Mesenchymal stem cell (in vitro differentiated cells and primary cell): ENCODE measurements around the gene TSHZ3.
A peak's percentile ranks its signal among the peaks of the same experiment; 100 is the strongest.

Source experiments
- DNase-seq: peaks from one replicate; pipeline ENCODE4 v3.0.0-alpha.2; 2013
- H2AFZ ChIP-seq: one replicate; pipeline ENCODE4 v1.6.1; 2013; ENCODE audit warnings: low read depth, mild to moderate bottlenecking, control low read depth, inconsistent platforms, low read length, moderate library complexity
- H2AK5ac ChIP-seq: 2 replicates; pipeline ENCODE4 v1.6.1; 2013; ENCODE audit warnings: low read length, moderate library complexity, mild to moderate bottlenecking, inconsistent platforms; ENCODE audit not compliant: severe bottlenecking
- H2BK120ac ChIP-seq: one replicate; pipeline ENCODE4 v1.6.1; 2013; ENCODE audit warnings: low read depth, mild to moderate bottlenecking, inconsistent platforms, low read length, moderate library complexity
- H2BK12ac ChIP-seq, 2 experiments: one replicate each; pipeline ENCODE4 v1.6.1; 2013; ENCODE audit warnings: inconsistent platforms in 2 of 2, low read length in 2 of 2, mild to moderate bottlenecking in 2 of 2, moderate library complexity in 2 of 2, control low read depth in 1 of 2
- H2BK15ac ChIP-seq: one replicate; pipeline ENCODE4 v1.6.1; 2013; ENCODE audit warnings: mild to moderate bottlenecking, low read depth, inconsistent platforms; ENCODE audit not compliant: poor library complexity, severe bottlenecking
- H2BK5ac ChIP-seq: 2 replicates; pipeline ENCODE4 v1.6.1; 2013; ENCODE audit warnings: low read depth, mild to moderate bottlenecking, low read length, control low read depth, inconsistent platforms; ENCODE audit not compliant: poor library complexity, severe bottlenecking
- H3K14ac ChIP-seq, 2 experiments: one replicate each; pipeline ENCODE4 v1.6.1; 2013; ENCODE audit warnings: inconsistent platforms in 2 of 2, low read length in 2 of 2, control low read depth in 1 of 2, mild to moderate bottlenecking in 1 of 2, moderate library complexity in 1 of 2
- H3K18ac ChIP-seq, 2 experiments: one replicate each; pipeline ENCODE4 v1.6.1; 2013; ENCODE audit warnings: inconsistent platforms in 2 of 2, low read length in 2 of 2, control low read depth in 1 of 2, low read depth in 1 of 2, mild to moderate bottlenecking in 1 of 2
- H3K23ac ChIP-seq, 2 experiments: one replicate each; pipeline ENCODE4 v1.6.1; 2013; ENCODE audit warnings: inconsistent platforms in 2 of 2, low read length in 2 of 2, mild to moderate bottlenecking in 2 of 2, moderate library complexity in 2 of 2, control low read depth in 1 of 2
- H3K27ac ChIP-seq: 2 replicates; pipeline ENCODE4 v1.5.1; 2013; ENCODE audit warnings: mild to moderate bottlenecking, moderate library complexity, low read length, control low read depth, inconsistent platforms; ENCODE audit not compliant: poor library complexity, severe bottlenecking
- H3K27me3 ChIP-seq, 2 experiments: 2 replicates each; pipeline versions ENCODE4 v1.6.1 to v1.7.0; 2013; ENCODE audit warnings: low read length in 2 of 2, mild to moderate bottlenecking in 2 of 2, moderate library complexity in 2 of 2, control low read depth in 1 of 2, inconsistent platforms in 1 of 2; ENCODE audit not compliant: control insufficient read depth in 1 of 2, insufficient read depth in 1 of 2
- H3K36me3 ChIP-seq, 2 experiments: 2 replicates each; pipeline versions ENCODE4 v1.6.1 to v1.7.0; 2013; ENCODE audit warnings: low read length in 2 of 2, control low read depth in 1 of 2, inconsistent platforms in 1 of 2, low read depth in 1 of 2, mild to moderate bottlenecking in 1 of 2; ENCODE audit not compliant: insufficient read depth in 2 of 2, control insufficient read depth in 1 of 2
- H3K4ac ChIP-seq, 2 experiments: one replicate each; pipeline ENCODE4 v1.6.1; 2013; ENCODE audit warnings: inconsistent platforms in 2 of 2, low read length in 2 of 2, mild to moderate bottlenecking in 2 of 2, moderate library complexity in 2 of 2, control low read depth in 1 of 2, low read depth in 1 of 2
- H3K4me1 ChIP-seq: 2 replicates; pipeline ENCODE4 v1.6.1; 2013; ENCODE audit warnings: low read depth, low read length, control low read depth; ENCODE audit not compliant: control insufficient read depth, insufficient read depth
- H3K4me2 ChIP-seq: 2 replicates; pipeline ENCODE4 v1.6.1; 2013; ENCODE audit warnings: low read length, mild to moderate bottlenecking, inconsistent platforms; ENCODE audit not compliant: poor library complexity, severe bottlenecking
- H3K4me3 ChIP-seq, 2 experiments: 2 replicates each; pipeline versions ENCODE4 v1.5.1 to v1.7.0; 2013; ENCODE audit warnings: low read length in 2 of 2, mild to moderate bottlenecking in 2 of 2, control low read depth in 1 of 2, low read depth in 1 of 2; ENCODE audit not compliant: insufficient read depth in 1 of 2
- H3K79me1 ChIP-seq: replicated peaks from 2 replicates; pipeline ENCODE4 v1.6.1; 2013; ENCODE audit warnings: mild to moderate bottlenecking, control low read depth, low read length, inconsistent platforms; ENCODE audit not compliant: poor library complexity, severe bottlenecking
- H3K9ac ChIP-seq: 2 replicates; pipeline ENCODE4 v1.7.0; 2013; ENCODE audit warnings: mild to moderate bottlenecking, low read length, moderate library complexity
- H3K9me3 ChIP-seq: 2 replicates; pipeline ENCODE4 v1.7.0; 2013; ENCODE audit warnings: mild to moderate bottlenecking, low read length; ENCODE audit not compliant: control insufficient read depth
- H4K8ac ChIP-seq: one replicate; pipeline ENCODE4 v1.6.1; 2013; ENCODE audit warnings: inconsistent platforms, mild to moderate bottlenecking, low read length, moderate library complexity
- H4K91ac ChIP-seq: one replicate; pipeline ENCODE4 v1.6.1; 2013; ENCODE audit warnings: mild to moderate bottlenecking, low read length, inconsistent platforms
- WGBS: methylation state at CpG from one replicate; pipeline ENCODE4 v1.1.7; 2013; ENCODE audit warnings: mixed read lengths; 5-methylcytosine and 5-hydroxymethylcytosine counted together

Gene TSHZ3

DNA sequence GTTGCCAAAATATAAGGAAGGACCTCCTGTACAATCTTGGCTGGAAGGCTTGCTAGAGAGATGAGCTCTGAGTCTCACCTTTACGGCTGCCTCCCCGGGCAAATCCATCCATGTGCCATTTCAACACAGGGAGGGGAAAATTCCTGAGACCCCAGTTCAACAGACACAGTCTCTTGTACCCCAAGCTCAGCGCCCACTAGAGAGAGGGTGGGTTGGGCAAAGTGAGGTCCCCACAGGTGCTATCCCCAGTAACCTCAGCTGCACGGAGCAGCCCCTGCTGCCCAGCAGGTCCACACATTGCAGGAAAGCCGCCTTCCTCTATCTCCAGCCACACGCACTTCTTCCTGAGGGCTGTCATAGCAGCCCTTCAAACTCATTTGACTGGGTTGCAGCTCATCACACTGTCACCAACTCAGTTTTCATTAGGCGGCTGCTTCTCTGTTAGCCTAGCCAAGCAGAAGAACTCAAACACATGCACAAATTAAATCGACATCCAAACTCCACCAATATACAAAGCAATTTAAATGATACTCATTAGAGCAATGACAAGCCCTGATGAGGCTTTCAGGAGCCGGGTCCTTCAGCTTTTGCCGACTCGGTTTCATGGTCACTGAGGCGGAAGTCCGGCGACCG, 80.4 kb downstream of the TSHZ3 start:
- H4K91ac ChIP-seq: peak overlapping the region; percentile 43
- no peak overlapping the region for H3K18ac ChIP-seq
- no peak overlapping the region for H2AFZ ChIP-seq
- H3K4me1 ChIP-seq: peaks cover 9% of the 10 kb centered on the region
- H3K4me3 ChIP-seq: no peak overlapping the region
- no peak overlapping the region for H2BK12ac ChIP-seq
- H3K79me1 ChIP-seq: peaks cover 8% of the 10 kb centered on the region
- DNase-seq: no peak
- no peak overlapping the region for H3K4me2 ChIP-seq
- no peak overlapping the region for H2BK15ac ChIP-seq
- H3K27ac ChIP-seq: no peak overlapping the region
- H2BK120ac ChIP-seq: no peak overlapping the region
- H2BK5ac ChIP-seq: no peak overlapping the region
- H3K27me3 ChIP-seq: no peaks in the 10 kb centered on the region
- H2AK5ac ChIP-seq: no peak overlapping the region
- no peak overlapping the region for H3K9ac ChIP-seq
- WGBS: 92% methylated on average over 15 of the region's 15 CpGs
- H3K36me3 ChIP-seq: peaks cover 12 to 15% of the 10 kb centered on the region in 2 experiments
- H4K8ac ChIP-seq: no peak overlapping the region
- no peak overlapping the region for H3K4ac ChIP-seq
- no peak overlapping the region for H3K14ac ChIP-seq
- no peaks in the 10 kb centered on the region for H3K9me3 ChIP-seq
- H3K23ac ChIP-seq: no peak overlapping the region

GRCh38 chr19:31266731-31267130, 82.5 kb downstream of the TSHZ3 start:
- 98% methylated on average over 7 of the region's 7 CpGs for WGBS

GRCh38 chr19:31266196-31266595, 83.0 kb downstream of the TSHZ3 start:
- Histone ChIP-seq H2BK15ac (no peak overlapping the region), H3K79me1 (no peaks in the 10 kb centered on the region), H2AFZ (no peak overlapping the region), H3K9ac (no peak overlapping the region), H3K27me3 (no peaks in the 10 kb centered on the region), H3K14ac (no peak overlapping the region), H3K4ac (no peak overlapping the region), H2AK5ac (no peak overlapping the region), H3K9me3 (no peaks in the 10 kb centered on the region), H3K4me3 (no peak overlapping the region), H2BK5ac (no peak overlapping the region), H4K8ac (no peak overlapping the region), H4K91ac (no peak overlapping the region), H3K23ac (no peak overlapping the region), H3K4me2 (no peak overlapping the region), H2BK120ac (no peak overlapping the region), H3K27ac (no peak overlapping the region), H3K4me1 (peaks cover 8% of the 10 kb centered on the region), H3K18ac (no peak overlapping the region), H3K36me3 (no peaks in the 10 kb centered on the region), H2BK12ac (peak overlapping the region in 1 of 2 experiments; percentile 18)
- no peak for DNase-seq
- 90% methylated on average over 4 of the region's 4 CpGs for WGBS

More at GRCh38 chr19:31266731-31267130, 82.5 kb downstream of the TSHZ3 start:
- Histone ChIP-seq H3K9ac (no peak overlapping the region), H2BK12ac (no peak overlapping the region), H3K4me3 (no peak overlapping the region), H4K91ac (no peak overlapping the region), H3K9me3 (no peaks in the 10 kb centered on the region), H3K14ac (no peak overlapping the region), H3K4me1 (peaks cover 12% of the 10 kb centered on the region), H2BK15ac (no peak overlapping the region), H3K27ac (no peak overlapping the region), H3K4me2 (no peak overlapping the region), H3K18ac (no peak overlapping the region), H3K79me1 (no peaks in the 10 kb centered on the region), H2BK120ac (no peak overlapping the region), H3K27me3 (no peaks in the 10 kb centered on the region), H2BK5ac (no peak overlapping the region), H2AK5ac (no peak overlapping the region), H3K36me3 (no peaks in the 10 kb centered on the region), H3K4ac (no peak overlapping the region), H2AFZ (no peak overlapping the region), H3K23ac (no peak overlapping the region), H4K8ac (no peak overlapping the region)
- DNase-seq: no peak

DNA sequence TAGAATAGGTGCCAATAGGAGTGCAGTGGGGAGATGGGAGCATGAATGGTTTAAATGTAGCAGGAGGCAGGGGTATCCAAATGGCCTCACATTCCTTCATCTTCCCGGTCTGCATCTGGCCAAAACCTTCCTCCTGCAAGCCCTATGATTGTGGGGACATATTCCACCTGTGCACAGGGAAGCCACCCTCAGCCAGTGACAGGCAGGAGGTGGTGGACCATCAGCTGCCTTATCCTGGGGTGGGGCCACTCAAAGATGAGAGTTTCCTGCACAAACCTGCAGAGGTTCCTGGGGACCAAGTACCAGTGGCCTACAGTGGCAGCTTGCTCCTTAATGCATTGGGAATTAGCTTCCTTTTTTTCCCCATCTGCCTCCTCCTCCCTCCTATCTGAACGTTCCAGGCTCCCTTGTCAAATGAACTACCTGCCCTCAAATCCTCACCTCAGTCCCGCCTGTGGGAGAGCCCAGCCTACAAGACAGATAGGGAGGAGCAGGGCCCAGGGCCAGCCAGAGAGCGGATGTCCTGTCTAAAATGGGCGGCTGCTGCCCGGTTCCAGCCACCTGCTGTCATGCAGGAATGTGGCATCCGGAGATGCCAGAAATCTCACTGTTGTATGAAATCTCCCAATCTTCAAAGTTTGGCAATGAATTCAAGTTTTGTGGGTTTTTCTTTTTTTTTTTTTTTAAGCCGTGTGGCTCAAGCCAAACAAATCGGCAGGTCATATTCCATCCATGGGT, 85.0 kb downstream of the TSHZ3 start:
- no peak overlapping the region for H4K8ac ChIP-seq
- 89% methylated on average over 9 of the region's 9 CpGs for WGBS
- no peak overlapping the region for H2AK5ac ChIP-seq
- H3K4me3 ChIP-seq: no peak overlapping the region
- no peak overlapping the region for H3K14ac ChIP-seq
- no peak overlapping the region for H3K9ac ChIP-seq
- no peak overlapping the region for H2BK5ac ChIP-seq
- no peaks in the 10 kb centered on the region for H3K9me3 ChIP-seq
- H3K36me3 ChIP-seq: no peaks in the 10 kb centered on the region
- no peak overlapping the region for H3K27ac ChIP-seq
- H4K91ac ChIP-seq: peak overlapping the region; percentile 14
- no peaks in the 10 kb centered on the region for H3K27me3 ChIP-seq
- H2AFZ ChIP-seq: no peak overlapping the region
- H3K18ac ChIP-seq: peak overlapping the region; percentile 3 to 19
- no peak overlapping the region for H2BK120ac ChIP-seq
- DNase-seq: no peak
- no peak overlapping the region for H3K23ac ChIP-seq
- H3K4ac ChIP-seq: no peak overlapping the region
- H3K79me1 ChIP-seq: no peaks in the 10 kb centered on the region
- no peak overlapping the region for H3K4me2 ChIP-seq
- H3K4me1 ChIP-seq: peaks cover 3% of the 10 kb centered on the region
- no peak overlapping the region for H2BK15ac ChIP-seq
- H2BK12ac ChIP-seq: peak overlapping the region in 1 of 2 experiments; percentile 15
